Karpas-422 (cell line): ENCODE measurements around the gene CD27. TPM values are rescaled to one million over a fixed set of nuclear protein-coding genes. Genes with fewer than 3 reads are reported as not detected.
"Not testable (repeated sequence)": the region's sequence is repeated elsewhere in the genome, so short reads cannot be mapped to it uniquely, and the experiment has no call there.

ENCODE experiments used
- DNase-seq: peaks from one replicate; pipeline ENCODE4 v3.0.0-alpha.2; 2015
- H2AFZ ChIP-seq: fragments of 200-600 bp; sonication (generic); 2 replicates; pipeline ENCODE4 v1.6.1; 2014; ENCODE audit warnings: antibody characterized with exemption, low read length, mixed read lengths
- H3K27ac ChIP-seq: fragments of 200-600 bp; sonication (generic); 2 replicates; pipeline ENCODE4 v1.5.1; 2014; ENCODE audit warnings: mild to moderate bottlenecking, low read length, moderate library complexity
- H3K27me3 ChIP-seq: fragments of 200-600 bp; sonication (generic); 2 replicates; pipeline ENCODE4 v1.6.1; 2014; ENCODE audit warnings: low read length, mixed read lengths
- H3K36me3 ChIP-seq: fragments of 200-600 bp; sonication (generic); 2 replicates; pipeline ENCODE4 v1.6.1; 2014; ENCODE audit warnings: low read length, mixed read lengths; ENCODE audit not compliant: insufficient read depth
- H3K4me1 ChIP-seq: fragments of 200-600 bp; sonication (generic); 2 replicates; pipeline ENCODE4 v1.6.1; 2014; ENCODE audit warnings: mild to moderate bottlenecking, low read length, mixed read lengths
- H3K4me2 ChIP-seq: fragments of 200-600 bp; sonication (generic); 2 replicates; pipeline ENCODE4 v1.6.1; 2014; ENCODE audit warnings: low read length, low read depth, mild to moderate bottlenecking; ENCODE audit not compliant: poor library complexity, severe bottlenecking
- H3K4me3 ChIP-seq: fragments of 200-600 bp; sonication (generic); 2 replicates; pipeline ENCODE4 v1.5.1; 2014; ENCODE audit warnings: mild to moderate bottlenecking, antibody characterized with exemption, low read length, mixed read lengths
- H3K79me2 ChIP-seq: fragments of 200-600 bp; sonication (generic); 2 replicates; pipeline ENCODE4 v1.6.1; 2014; ENCODE audit warnings: mild to moderate bottlenecking, low read length, mixed read lengths
- H3K9ac ChIP-seq: fragments of 200-600 bp; sonication (generic); 2 replicates; pipeline ENCODE4 v1.6.0; 2014; ENCODE audit warnings: low read length
- H3K9me2 ChIP-seq: fragments of 200-600 bp; sonication (generic), shearing (Covaris generic); replicated peaks from 2 replicates; pipeline ENCODE4 v1.6.0; 2014; ENCODE audit warnings: mild to moderate bottlenecking, low read length, moderate library complexity; ENCODE audit not compliant: insufficient read depth
- H3K9me3 ChIP-seq: fragments of 300-700, 200-600 bp; sonication (generic); 2 replicates; pipeline ENCODE4 v1.6.1; 2014; ENCODE audit warnings: low read length, mixed read lengths
- H4K20me1 ChIP-seq: fragments of 200-600 bp; sonication (generic); 2 replicates; pipeline ENCODE4 v1.6.1; 2014; ENCODE audit warnings: mild to moderate bottlenecking, antibody characterized with exemption, low read length, low read depth; ENCODE audit not compliant: insufficient read depth
- total RNA-seq: library from RNA; depleted of rRNA; stranded (reverse); fragments of >200 nt; shearing (Covaris generic); gene quantifications from 2 replicates; pipeline ENCODE4 v1.2.3, GENCODE V29; 2014; ENCODE audit warnings: low replicate concordance

Gene CD27
- total RNA-seq, 1 experiment from 2014 or later = 155 TPM

DNA sequence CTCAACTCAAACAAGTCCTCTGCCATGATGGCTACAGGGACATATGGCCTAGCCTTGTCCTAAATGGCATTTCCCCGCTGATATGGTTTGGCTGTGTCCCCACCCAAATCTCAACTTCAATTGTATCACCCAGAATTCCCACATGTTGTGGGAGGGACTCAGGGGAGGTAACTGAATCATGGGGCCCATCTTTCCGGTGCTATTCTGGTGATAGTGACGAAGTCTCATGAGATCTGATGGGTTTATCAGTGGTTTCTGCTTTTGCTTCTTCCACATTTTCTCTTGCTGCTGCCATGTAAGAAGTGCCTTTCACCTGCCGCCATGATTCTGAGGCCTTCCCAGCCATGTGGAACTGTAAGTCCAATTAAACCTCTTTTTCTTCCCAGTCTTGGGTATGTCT is 22.0 kb downstream of the CD27 start:
- H3K36me3 ChIP-seq = peaks cover 71% of the 10 kb centered on the region
- peaks cover 49% of the 10 kb centered on the region for H3K79me2 ChIP-seq

DNA sequence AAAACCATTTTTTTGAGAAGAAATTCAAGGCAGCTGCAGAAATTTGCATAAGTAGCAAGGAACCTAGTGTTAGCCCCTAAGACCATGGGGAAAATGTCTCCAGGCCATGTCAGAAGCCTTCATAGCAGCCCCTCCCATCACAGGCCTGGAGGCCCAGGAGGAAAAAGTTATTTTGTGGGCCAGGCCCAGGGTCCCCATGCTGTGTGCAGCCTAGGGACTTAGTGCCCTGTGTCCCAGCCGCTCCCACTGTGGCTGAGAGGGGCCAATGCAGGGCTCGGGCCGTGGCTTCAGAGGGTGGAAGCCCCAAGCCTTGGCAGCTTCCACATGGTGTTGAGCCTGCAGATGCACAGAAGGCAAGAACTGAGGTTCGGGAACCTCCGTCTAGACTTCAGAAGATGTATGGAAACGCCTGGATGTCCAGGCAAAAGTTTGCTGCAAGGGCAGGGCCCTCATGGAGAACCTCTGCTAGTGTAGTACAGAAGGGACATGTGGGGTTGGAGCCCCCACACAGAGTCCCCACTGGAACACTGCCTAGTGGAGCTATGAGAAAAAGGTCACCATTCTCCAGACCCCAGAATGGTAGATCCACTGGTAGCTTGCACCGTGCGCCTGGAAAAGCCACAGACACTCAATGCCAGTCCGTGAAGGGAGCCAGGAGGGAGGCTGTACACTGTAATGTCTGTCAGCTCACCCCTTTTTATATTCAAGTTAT is 23.0 kb downstream of the CD27 start:
- H3K36me3 ChIP-seq = peaks cover 64% of the 10 kb centered on the region

More for the DNA sequence above, 22.0 kb downstream of the CD27 start:
- DNase-seq = peak; percentile 77
- Histone ChIP-seq H3K9ac (peak overlapping the region; percentile 40), H4K20me1 (peaks cover 32% of the 10 kb centered on the region), H3K27ac (peak overlapping the region; percentile 95), H3K4me1 (peaks cover 84% of the 10 kb centered on the region), H3K4me2 (peak overlapping the region; percentile 77)
- not testable (repeated sequence) for H3K4me3 ChIP-seq, H3K27me3 ChIP-seq, H3K9me2 ChIP-seq, H3K9me3 ChIP-seq, H2AFZ ChIP-seq

DNA sequence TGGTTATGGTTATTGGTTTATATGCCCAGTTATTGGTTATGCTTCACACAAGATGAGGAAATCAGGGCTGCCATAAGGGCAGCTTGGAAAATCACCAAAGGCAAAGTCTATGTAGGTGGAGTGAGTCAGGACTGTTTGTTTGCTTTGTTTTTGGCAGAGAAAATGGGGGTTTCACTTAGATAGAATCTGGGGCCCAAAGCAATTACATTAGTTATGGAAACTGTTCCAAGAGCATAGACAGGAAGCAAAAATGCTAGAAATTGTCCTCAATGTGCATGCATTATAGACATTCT is 23.5 kb downstream of the CD27 start:
- Histone ChIP-seq H3K79me2 (peaks cover 49% of the 10 kb centered on the region), H3K4me2 (peak overlapping the region; percentile 77), H3K4me3 (peak overlapping the region; percentile 94), H3K9me2 (no peaks in the 10 kb centered on the region), H3K36me3 (peaks cover 61% of the 10 kb centered on the region), H2AFZ (no peak overlapping the region), H3K9me3 (no peaks in the 10 kb centered on the region), H3K27ac (peak overlapping the region; percentile 95), H4K20me1 (peaks cover 32% of the 10 kb centered on the region), H3K4me1 (peaks cover 69% of the 10 kb centered on the region), H3K9ac (peak overlapping the region; percentile 97), H3K27me3 (no peaks in the 10 kb centered on the region)
- no peak for DNase-seq

More for the DNA sequence above, 23.0 kb downstream of the CD27 start:
- Histone ChIP-seq H3K27ac (peak overlapping the region; percentile 95), H3K4me1 (peaks cover 75% of the 10 kb centered on the region), H3K4me3 (peak overlapping the region; percentile 94), H4K20me1 (peaks cover 32% of the 10 kb centered on the region), H3K9ac (peak overlapping the region; percentile 97), H3K79me2 (peaks cover 49% of the 10 kb centered on the region), H3K4me2 (peak overlapping the region; percentile 77)
- H3K27me3 ChIP-seq, H3K9me2 ChIP-seq, H2AFZ ChIP-seq, H3K9me3 ChIP-seq: not testable (repeated sequence)
- DNase-seq = peak; percentile 62

DNA sequence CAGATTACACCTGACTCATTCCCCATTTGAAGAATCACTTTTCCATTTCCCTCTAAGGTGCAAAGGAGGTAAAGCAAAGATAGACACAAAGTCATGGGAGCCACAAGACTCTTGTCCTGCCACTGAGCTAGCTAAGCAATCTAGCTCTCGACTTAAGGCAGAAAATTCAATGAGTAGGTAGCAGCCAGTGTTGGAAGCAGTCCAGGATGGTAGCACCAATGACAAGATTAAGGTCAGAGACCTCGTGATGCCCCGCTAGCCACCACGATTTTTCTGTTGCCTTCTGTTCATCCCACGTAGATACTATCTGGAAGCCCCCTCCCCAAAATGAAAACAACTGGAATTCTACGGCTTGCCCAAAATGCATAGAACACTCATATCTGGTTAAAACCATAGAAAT is 24.3 kb downstream of the CD27 start:
- Histone ChIP-seq H3K36me3 (peaks cover 54% of the 10 kb centered on the region), H3K27ac (peak overlapping the region; percentile 95), H3K27me3 (no peaks in the 10 kb centered on the region), H2AFZ (no peak overlapping the region), H3K9me2 (no peaks in the 10 kb centered on the region), H3K4me1 (peaks cover 61% of the 10 kb centered on the region), H3K4me3 (peak overlapping the region; percentile 94), H3K4me2 (peak overlapping the region; percentile 77), H3K9ac (peak overlapping the region; percentile 97), H3K79me2 (peaks cover 49% of the 10 kb centered on the region), H4K20me1 (peaks cover 32% of the 10 kb centered on the region), H3K9me3 (no peaks in the 10 kb centered on the region)
- peak; percentile 70 for DNase-seq

DNA sequence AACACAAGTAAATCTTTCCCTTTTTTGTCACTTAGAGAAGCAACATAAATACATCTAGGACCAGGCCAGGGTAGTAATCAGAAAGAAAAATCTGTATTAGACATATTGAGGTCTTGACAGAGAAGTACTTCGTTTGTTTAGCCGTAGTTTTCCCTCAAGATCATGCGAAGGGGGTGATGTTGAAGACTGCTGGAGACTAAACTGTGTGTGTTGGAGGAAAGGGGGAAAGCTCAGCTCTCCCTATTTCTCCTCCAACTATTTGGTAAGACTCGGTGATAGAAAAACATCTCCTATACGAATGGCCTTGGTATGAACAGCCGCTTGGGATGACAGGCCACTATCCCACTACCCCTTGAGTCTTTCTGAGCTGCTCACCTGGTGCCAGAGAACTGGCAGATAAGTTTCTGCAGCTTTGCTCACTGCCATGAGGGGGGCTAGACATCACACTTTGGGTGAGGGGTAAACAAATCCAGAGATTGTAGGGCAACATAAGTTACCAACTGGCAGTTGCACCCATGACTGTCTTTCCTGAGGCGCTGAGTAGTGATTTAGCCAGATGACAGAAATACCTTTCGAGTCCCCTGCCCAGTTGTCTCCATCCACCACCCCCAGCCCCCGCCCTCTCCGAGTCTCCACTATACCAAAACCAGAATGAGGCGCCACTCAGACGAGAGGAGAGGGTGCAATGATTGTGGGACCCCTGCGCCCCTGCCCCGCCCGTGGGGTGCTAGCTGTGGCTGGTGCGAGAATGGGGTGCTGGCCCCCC is 25.0 kb downstream of the CD27 start:
- Histone ChIP-seq H3K4me1 (peaks cover 54% of the 10 kb centered on the region), H3K36me3 (peaks cover 47% of the 10 kb centered on the region), H3K4me2 (peak overlapping the region; percentile 77), H2AFZ (no peak overlapping the region), H3K9ac (peak overlapping the region; percentile 97), H3K9me3 (no peaks in the 10 kb centered on the region), H3K4me3 (peak overlapping the region; percentile 94), H3K9me2 (no peaks in the 10 kb centered on the region), H3K27me3 (no peaks in the 10 kb centered on the region), H3K79me2 (peaks cover 46% of the 10 kb centered on the region), H4K20me1 (peaks cover 32% of the 10 kb centered on the region), H3K27ac (peak overlapping the region; percentile 95)
- DNase-seq = peak; percentile 67

DNA sequence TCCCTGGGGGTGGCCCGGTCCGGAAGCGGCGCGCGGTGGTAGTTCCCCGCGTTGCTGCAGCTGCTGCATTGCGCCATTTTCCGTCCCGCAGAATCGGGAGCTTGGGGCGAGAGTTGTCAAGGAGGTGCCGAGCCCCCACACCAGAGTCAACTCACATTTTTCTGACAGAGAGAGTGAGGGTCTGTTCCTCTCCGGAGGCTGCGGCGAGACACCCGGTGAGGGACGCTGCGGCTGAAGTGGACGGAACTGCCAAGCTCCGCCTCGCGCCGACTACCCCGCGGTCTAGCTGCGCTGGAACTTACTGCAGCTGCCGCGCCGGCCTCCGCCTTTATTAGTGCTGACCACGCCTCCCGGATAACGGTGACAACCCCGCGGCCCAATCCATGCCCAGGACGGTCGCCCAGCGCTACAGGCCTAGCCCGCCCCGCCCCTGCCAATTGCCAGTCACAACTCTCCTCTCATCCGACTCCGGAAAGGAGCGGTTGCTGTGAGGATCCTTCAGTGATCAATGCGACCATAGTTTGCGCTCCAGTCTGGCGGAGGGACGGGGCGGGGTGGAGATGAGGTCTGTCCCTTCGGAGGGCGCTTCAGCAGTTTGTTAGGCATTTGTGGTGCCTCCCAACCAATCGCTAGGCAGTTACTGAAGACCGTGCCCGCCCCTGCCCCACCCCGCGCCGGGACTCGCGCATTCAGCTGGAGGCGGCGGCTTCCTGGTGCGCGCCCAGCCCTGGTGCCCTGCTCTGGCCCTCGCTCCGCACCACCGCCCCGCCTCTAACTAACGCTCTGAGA is 25.8 kb downstream of the CD27 start, which contains the start of gene VAMP1:
TSS of gene VAMP1 (minus strand) at position 303 of the 789 bp plus-strand sequence. CDS start at position 157, 146 bp downstream.
- Histone ChIP-seq H3K27me3 (no peaks in the 10 kb centered on the region), H3K27ac (peak within 1 kb of the TSS; percentile 95), H3K9ac (peak within 1 kb of the TSS; percentile 97), H4K20me1 (peaks cover 32% of the 10 kb centered on the region), H3K4me2 (peak within 1 kb of the TSS; percentile 77), H3K4me1 (peaks cover 48% of the 10 kb centered on the region), H3K36me3 (peaks cover 44% of the 10 kb centered on the region), H3K9me2 (no peaks in the 10 kb centered on the region), H3K79me2 (peaks cover 44% of the 10 kb centered on the region), H2AFZ (peak within 1 kb of the TSS; percentile 85; the same call in 1 of the 2 replicates), H3K9me3 (no peaks in the 10 kb centered on the region), H3K4me3 (peak within 1 kb of the TSS; percentile 94)
- peak; percentile 98 for DNase-seq

DNA sequence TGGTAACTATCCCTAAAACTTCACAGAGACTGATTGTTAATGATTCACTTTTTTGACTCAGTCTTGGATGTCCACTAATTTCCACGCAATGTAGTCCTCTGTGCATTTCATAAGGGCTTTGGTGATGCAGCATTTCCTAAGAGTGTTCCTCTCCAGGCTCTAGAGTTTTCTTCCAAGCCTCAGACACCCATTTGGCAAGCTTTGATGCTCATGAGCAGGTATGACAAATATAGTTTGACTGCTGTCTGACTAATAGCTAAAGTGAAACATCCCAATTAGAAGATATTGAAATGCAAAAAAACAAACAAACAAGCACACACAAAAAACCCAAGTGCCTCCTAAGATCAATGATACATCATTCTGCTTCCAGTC is 27.2 kb downstream of the CD27 start:
- no peak overlapping the region for H3K27ac ChIP-seq
- H3K4me3 ChIP-seq = no peak overlapping the region
- no peaks in the 10 kb centered on the region for H3K9me3 ChIP-seq
- no peak overlapping the region for H2AFZ ChIP-seq
- H3K9me2 ChIP-seq = no peaks in the 10 kb centered on the region
- no peak overlapping the region for H3K9ac ChIP-seq
- peaks cover 34% of the 10 kb centered on the region for H3K4me1 ChIP-seq
- peaks cover 29% of the 10 kb centered on the region for H4K20me1 ChIP-seq
- no peak for DNase-seq
- peaks cover 33% of the 10 kb centered on the region for H3K79me2 ChIP-seq
- no peak overlapping the region for H3K4me2 ChIP-seq
- H3K27me3 ChIP-seq = no peaks in the 10 kb centered on the region
- H3K36me3 ChIP-seq = peaks cover 30% of the 10 kb centered on the region

DNA sequence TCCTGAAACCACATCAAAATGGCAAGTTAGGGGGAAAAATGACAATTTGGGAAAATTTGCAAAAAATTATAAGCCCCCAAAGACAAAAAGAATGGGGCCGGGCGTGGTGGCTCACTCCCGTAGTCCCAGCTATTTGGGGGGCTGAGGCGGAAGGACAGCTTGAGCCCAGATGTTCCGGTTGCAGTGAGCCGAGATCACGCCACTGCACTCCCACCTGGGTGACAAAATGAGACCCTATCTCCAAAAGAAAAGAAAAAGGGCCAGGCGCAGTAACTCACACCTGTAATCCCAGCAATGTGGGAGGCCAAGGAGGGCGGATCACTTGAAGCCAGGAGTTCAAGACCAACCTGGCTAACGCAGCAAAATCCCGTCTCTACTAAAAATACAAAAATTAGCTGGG is 27.7 kb downstream of the CD27 start:
- H3K36me3 ChIP-seq = peaks cover 29% of the 10 kb centered on the region
- H3K27me3 ChIP-seq = no peaks in the 10 kb centered on the region
- H3K79me2 ChIP-seq = peaks cover 30% of the 10 kb centered on the region
- peaks cover 29% of the 10 kb centered on the region for H4K20me1 ChIP-seq
- H3K9ac ChIP-seq = no peak overlapping the region
- H3K4me1 ChIP-seq = peaks cover 28% of the 10 kb centered on the region
- H3K27ac ChIP-seq = no peak overlapping the region
- no peak overlapping the region for H3K4me2 ChIP-seq
- H3K9me3 ChIP-seq = no peaks in the 10 kb centered on the region
- H3K4me3 ChIP-seq = no peak overlapping the region
- no peaks in the 10 kb centered on the region for H3K9me2 ChIP-seq
- no peak for DNase-seq
- no peak overlapping the region for H2AFZ ChIP-seq
